ENCODE results near the gene RUFY3. TPM values are rescaled to one million over a fixed set of nuclear protein-coding genes. Genes with fewer than 3 reads are reported as not detected.
"Not testable (repeated sequence)": the region's sequence is repeated elsewhere in the genome, so short reads cannot be mapped to it uniquely, and the experiment has no call there.

Gene RUFY3
- total RNA-seq, 1 donor from 2014 or later: 92.4 TPM

GRCh38 chr4:70680934-70681333, 40.8 kb upstream of the RUFY3 start:
- ATAC-seq (no peak), DNase-seq (no peak)
- H3K4me1 ChIP-seq: no peaks in the 10 kb centered on the region
- no peak overlapping the region for H3K4me3 ChIP-seq
- H3K9me3 ChIP-seq: no peaks in the 10 kb centered on the region
- intact Hi-C loops (cut with DNase I): no loop called here
- H3K27ac ChIP-seq: no peak overlapping the region
- no peak for TF ChIP-seq CTCF (IDR thresholded peaks at IDR 0.05)
- H3K27me3 ChIP-seq (ENCODE audit: low read depth): no peaks in the 10 kb centered on the region
- no peaks in the 10 kb centered on the region for H3K36me3 ChIP-seq

GRCh38 chr4:70681704-70682103, 40.1 kb upstream of the RUFY3 start:
- Histone ChIP-seq H3K36me3 (no peaks in the 10 kb centered on the region), H3K4me1 (no peaks in the 10 kb centered on the region), H3K4me3 (no peak overlapping the region), H3K27me3 (ENCODE audit: low read depth) (no peaks in the 10 kb centered on the region), H3K27ac (no peak overlapping the region), H3K9me3 (no peaks in the 10 kb centered on the region)
- TF ChIP-seq CTCF (IDR thresholded peaks at IDR 0.05): no peak
- DNase-seq: no peak
- intact Hi-C loops (cut with DNase I): no loop called here
- no peak for ATAC-seq

GRCh38 chr4:70682142-70682541, 39.6 kb upstream of the RUFY3 start:
- H3K27ac ChIP-seq; H3K4me1 ChIP-seq; intact Hi-C loops (cut with DNase I); H3K36me3 ChIP-seq; H3K9me3 ChIP-seq; DNase-seq; H3K4me3 ChIP-seq; H3K27me3 ChIP-seq (ENCODE audit: low read depth); ATAC-seq: not testable (repeated sequence)

- peak overlapping the region; percentile 98 for H3K27ac ChIP-seq
- peaks cover 45% of the 10 kb centered on the region for H3K4me1 ChIP-seq
- peaks cover 17% of the 10 kb centered on the region for H3K36me3 ChIP-seq
- intact Hi-C loops (cut with DNase I): no loop called here
- H3K9me3 ChIP-seq: no peaks in the 10 kb centered on the region
- no peaks in the 10 kb centered on the region for H3K27me3 ChIP-seq (ENCODE audit: low read depth)
- ATAC-seq (peak; percentile 1 to 5), DNase-seq (peak; percentile 58)
- H3K4me3 ChIP-seq: peak overlapping the region; percentile 89
- no peak for TF ChIP-seq CTCF (IDR thresholded peaks at IDR 0.05)
Observed at GRCh38 chr4:70687392-70687791, 34.4 kb upstream of the RUFY3 start.

GRCh38 chr4:70687821-70688794, 33.7 kb upstream of the RUFY3 start, which contains the start of gene UTP3:
Gene UTP3 (plus strand): TSS chr4:70688532. CDS start chr4:70688678, 146 bp downstream.
- Histone ChIP-seq H3K4me1 (peaks cover 49% of the 10 kb centered on the region), H3K9me3 (no peaks in the 10 kb centered on the region), H3K4me3 (peak within 1 kb of the TSS; percentile 89), H3K27ac (peak within 1 kb of the TSS; percentile 98), H3K27me3 (ENCODE audit: low read depth) (no peaks in the 10 kb centered on the region), H3K36me3 (peaks cover 19% of the 10 kb centered on the region)
- intact Hi-C loops (cut with DNase I): no loop called here
- ATAC-seq: peak; percentile 98 to 99
- DNase-seq: peak; percentile 96
- TF ChIP-seq CTCF (IDR thresholded peaks at IDR 0.05): peak; percentile 97

- H3K4me1 ChIP-seq: peaks cover 49% of the 10 kb centered on the region
- peak overlapping the region; percentile 89 for H3K4me3 ChIP-seq
- peaks cover 19% of the 10 kb centered on the region for H3K36me3 ChIP-seq
- DNase-seq (no peak), ATAC-seq (peak in 1 of 2 donors; percentile 20)
- no peaks in the 10 kb centered on the region for H3K27me3 ChIP-seq (ENCODE audit: low read depth)
- H3K27ac ChIP-seq: peak overlapping the region; percentile 98
- no peaks in the 10 kb centered on the region for H3K9me3 ChIP-seq
- intact Hi-C loops (cut with DNase I): no loop called here
- no peak for TF ChIP-seq CTCF (IDR thresholded peaks at IDR 0.05)
Observed at GRCh38 chr4:70688795-70689231, 33.0 kb upstream of the RUFY3 start.

Data from lower lobe of right lung (tissue), 2 donors.